HG02943 (cell line): ENCODE data around the gene GJB5.

ENCODE experiments used
- ATAC-seq: cut with Tn5 transposase; IDR thresholded peaks from one replicate; pipeline ENCODE4 v1.9.1; 2021; ENCODE audit warnings: mild to moderate bottlenecking, low read depth, moderate library complexity; ENCODE audit not compliant: unreplicated experiment

The GJB5 gene

GRCh38 chr1:34744851-34745250, 10.0 kb upstream of the GJB5 start:
- ATAC-seq = no peak

GRCh38 chr1:34745666-34746065, 9.2 kb upstream of the GJB5 start:
- no peak for ATAC-seq

GRCh38 chr1:34746101-34746500, 8.7 kb upstream of the GJB5 start:
- ATAC-seq = no peak

GRCh38 chr1:34746785-34747637, 7.8 kb upstream of the GJB5 start:
- ATAC-seq = no peak

GRCh38 chr1:34747638-34747941, 7.3 kb upstream of the GJB5 start:
- ATAC-seq = no peak

- no peak for ATAC-seq
Measured at GRCh38 chr1:34749992-34750391, 4.9 kb upstream of the GJB5 start.

GRCh38 chr1:34750610-34751009, 4.2 kb upstream of the GJB5 start:
- no peak for ATAC-seq

- no peak for ATAC-seq
Measured at GRCh38 chr1:34753163-34753562, 1.7 kb upstream of the GJB5 start.

- ATAC-seq = no peak
Measured at GRCh38 chr1:34755961-34756360, 1.1 kb downstream of the GJB5 start.

GRCh38 chr1:34757386-34757785, 2.5 kb downstream of the GJB5 start:
- no peak for ATAC-seq

GRCh38 chr1:34758751-34759150, 3.9 kb downstream of the GJB5 start:
- no peak for ATAC-seq

GRCh38 chr1:34759503-34760357, 4.9 kb downstream of the GJB5 start, which contains the start of gene GJB4:
Gene GJB4 (plus strand): TSS chr1:34759740. CDS start chr1:34761255, 1,515 bp downstream.
- ATAC-seq = no peak

GRCh38 chr1:34761176-34761761, 6.4 kb downstream of the GJB5 start:
- no peak for ATAC-seq

GRCh38 chr1:34761776-34762307, 7.0 kb downstream of the GJB5 start:
- no peak for ATAC-seq

GRCh38 chr1:34762474-34763141, 7.8 kb downstream of the GJB5 start:
- ATAC-seq = no peak

GRCh38 chr1:34763142-34763781, 8.4 kb downstream of the GJB5 start:
- no peak for ATAC-seq

GRCh38 chr1:34768856-34769255, 14.0 kb downstream of the GJB5 start:
- ATAC-seq = no peak

- ATAC-seq = no peak
Measured at GRCh38 chr1:34770891-34771504, 16.2 kb downstream of the GJB5 start.

GRCh38 chr1:34771573-34772371, 16.9 kb downstream of the GJB5 start:
- no peak for ATAC-seq
